IMR-90 (cell line): ENCODE data around the gene SV2C.

Source experiments
- BHLHE40 ChIP-seq: fragments of 150-350 bp; IDR thresholded peaks from 2 replicates; pipeline ENCODE4 v1.6.1; 2016; ENCODE audit warnings: mild to moderate bottlenecking, low read depth, low read length
- CTCF ChIP-seq: conservative IDR thresholded peaks from 2 replicates; pipeline ENCODE4 v1.5.1; 2012; ENCODE audit warnings: mild to moderate bottlenecking, low read depth, low read length, improper control_type of control experiment
- ELK1 ChIP-seq: fragments of 150-350 bp; IDR thresholded peaks from 2 replicates; pipeline ENCODE4 v1.6.1; 2016; ENCODE audit warnings: low read depth, mild to moderate bottlenecking, low read length, moderate library complexity, borderline replicate concordance
- MAZ ChIP-seq: IDR thresholded peaks from 2 replicates; pipeline ENCODE4 v1.6.1; 2012; ENCODE audit warnings: low read depth, mild to moderate bottlenecking, low read length, improper control_type of control experiment, moderate library complexity, borderline replicate concordance
- POLR2A ChIP-seq: IDR thresholded peaks from 2 replicates; pipeline ENCODE4 v1.6.1; 2012; ENCODE audit warnings: mild to moderate bottlenecking, low read depth, low read length

DNA sequence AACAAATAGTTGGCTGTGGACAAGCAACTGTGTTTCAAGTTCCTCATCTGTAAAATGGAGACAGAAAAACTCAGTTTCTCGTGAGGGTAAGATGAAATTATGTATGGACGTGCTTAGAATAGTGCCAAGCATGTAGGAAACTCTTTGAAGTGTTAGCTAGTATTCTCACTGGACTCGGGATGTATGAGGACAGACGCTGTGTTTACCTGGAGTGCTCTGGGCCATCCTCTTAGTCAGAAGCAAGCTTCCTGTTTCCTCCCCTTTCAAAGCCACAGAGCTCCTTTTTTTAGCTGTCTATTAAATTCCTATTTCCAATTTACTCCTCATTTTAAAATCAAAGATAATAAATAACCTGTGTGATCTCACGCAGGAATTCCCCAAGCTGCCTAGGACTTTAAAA, 296.1 kb downstream of the SV2C start:
- TF ChIP-seq CTCF (no peak), POLR2A (no peak), ELK1 (no peak), BHLHE40 (no peak), MAZ (no peak)
